Measurements from ENCODE around the gene TNFRSF9.

TNFRSF9 gene

DNA sequence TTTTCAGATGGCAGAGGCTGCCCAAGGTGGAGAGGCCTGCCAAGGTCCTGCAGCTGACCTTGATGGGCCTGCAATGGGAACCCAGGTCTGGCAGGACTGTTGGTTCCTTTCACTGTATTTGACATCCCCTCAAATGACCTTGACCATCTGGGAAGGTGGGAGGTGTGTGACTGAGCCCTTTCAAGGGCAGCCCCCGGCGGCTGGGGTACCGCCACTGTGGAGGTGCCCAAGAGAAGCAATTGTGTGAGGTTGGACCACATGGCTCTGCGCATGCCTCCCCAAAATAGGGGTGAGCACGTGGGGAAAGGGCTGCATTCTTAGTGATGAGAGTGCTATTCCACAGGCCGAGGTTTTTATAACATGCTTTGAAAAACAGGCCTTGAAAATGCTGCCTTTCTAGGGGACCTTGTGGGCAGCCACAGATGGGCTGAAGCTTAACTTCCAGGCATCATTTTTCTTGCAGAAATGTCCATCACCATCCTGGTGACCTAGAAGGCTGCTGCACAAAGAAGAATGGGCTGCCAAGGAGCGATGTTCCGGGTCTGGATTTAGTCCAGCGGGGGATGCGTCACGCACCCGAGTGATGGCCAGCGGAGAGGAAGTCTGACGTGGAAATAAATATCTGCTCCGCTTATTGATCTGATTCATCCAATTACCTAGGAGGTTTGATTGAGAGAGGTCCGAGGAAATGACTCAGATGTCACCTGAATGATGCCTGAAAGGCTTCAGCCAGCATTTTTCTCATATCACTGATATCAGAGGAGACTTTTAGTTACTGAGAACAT, 71.3 kb downstream of the TNFRSF9 start:
- no peak for DNase-seq (ENCODE audit: low spot score)

- no peak for DNase-seq (ENCODE audit: low spot score)
Measured at GRCh38 chr1:7868070-7868780, 72.4 kb downstream of the TNFRSF9 start.

- DNase-seq (ENCODE audit: low spot score) = no peak
Measured at GRCh38 chr1:7865978-7866377, 74.7 kb downstream of the TNFRSF9 start.

Data from COLO829 (cell line).